HG03521 (cell line): Measurements from ENCODE around the gene OSGIN1.

Experiments used
- ATAC-seq: cut with Tn5 transposase; IDR thresholded peaks from one replicate; pipeline ENCODE4 v1.9.1; 2021; ENCODE audit warnings: mild to moderate bottlenecking, moderate library complexity; ENCODE audit not compliant: unreplicated experiment

Gene OSGIN1

GRCh38 chr16:83925957-83926725 lies 26.9 kb upstream of the OSGIN1 start:
- no peak for ATAC-seq

GRCh38 chr16:83926726-83927397 lies 26.2 kb upstream of the OSGIN1 start:
- no peak for ATAC-seq

GRCh38 chr16:83928341-83929055 lies 24.5 kb upstream of the OSGIN1 start:
- ATAC-seq = no peak

- no peak for ATAC-seq
Measured at GRCh38 chr16:83929811-83930555, 23.1 kb upstream of the OSGIN1 start.

GRCh38 chr16:83930730-83931500 lies 22.1 kb upstream of the OSGIN1 start:
- no peak for ATAC-seq

- no peak for ATAC-seq
Measured at GRCh38 chr16:83931556-83931955, 21.5 kb upstream of the OSGIN1 start.

- no peak for ATAC-seq
Measured at GRCh38 chr16:83932304-83932703, 20.7 kb upstream of the OSGIN1 start.

GRCh38 chr16:83932955-83933673 lies 19.9 kb upstream of the OSGIN1 start:
- ATAC-seq = no peak

- ATAC-seq = no peak
Measured at GRCh38 chr16:83933885-83934683, 19.0 kb upstream of the OSGIN1 start.

- no peak for ATAC-seq
Measured at GRCh38 chr16:83934684-83934977, 18.4 kb upstream of the OSGIN1 start.

GRCh38 chr16:83935005-83935857 lies 17.8 kb upstream of the OSGIN1 start:
- no peak for ATAC-seq

GRCh38 chr16:83935858-83936255 lies 17.2 kb upstream of the OSGIN1 start:
- ATAC-seq = no peak

GRCh38 chr16:83936581-83937165 lies 16.4 kb upstream of the OSGIN1 start:
- no peak for ATAC-seq

GRCh38 chr16:83937267-83937666 lies 15.8 kb upstream of the OSGIN1 start:
- ATAC-seq = no peak

GRCh38 chr16:83937922-83938885 lies 14.8 kb upstream of the OSGIN1 start:
- ATAC-seq = no peak

- ATAC-seq = no peak
Measured at GRCh38 chr16:83939266-83939855, 13.7 kb upstream of the OSGIN1 start.
